HAP-1 (cell line): ENCODE measurements around the gene PARD6G.
A peak's percentile ranks its signal among the peaks of the same experiment; 100 is the strongest.
"Not testable (repeated sequence)": the region's sequence is repeated elsewhere in the genome, so short reads cannot be mapped to it uniquely, and the experiment has no call there.

Experiments
- DNase-seq, 2 experiments: peaks; one replicate each; pipeline ENCODE4 v3.0.0-alpha.2; 2016 to 2020; ENCODE audit warnings: low spot score in 2 of 2
- H3K27me3 ChIP-seq: fragments of 250-450 bp; sonication (Bioruptor Pico); 2 replicates; pipeline ENCODE4 v1.5.1; 2020; ENCODE audit warnings: low read depth, mild to moderate bottlenecking, moderate library complexity
- H3K36me3 ChIP-seq: fragments of 250-450 bp; sonication (Bioruptor Pico); replicated peaks from 2 replicates; pipeline ENCODE4 v1.5.1; 2020; ENCODE audit warnings: mild to moderate bottlenecking
- H3K4me1 ChIP-seq: fragments of 250-450 bp; sonication (Bioruptor Pico); 2 replicates; pipeline ENCODE4 v1.5.1; 2020; ENCODE audit warnings: mild to moderate bottlenecking
- H3K4me3 ChIP-seq: fragments of 250-450 bp; sonication (Bioruptor Pico); 2 replicates; pipeline ENCODE4 v1.5.1; 2020; ENCODE audit warnings: mild to moderate bottlenecking, moderate library complexity
- H3K9me3 ChIP-seq: fragments of 250-450 bp; sonication (Bioruptor Pico); 2 replicates; pipeline ENCODE4 v1.5.1; 2020; ENCODE audit warnings: mild to moderate bottlenecking, moderate library complexity
- in situ Hi-C: fragments of 300-500 bp; cut with MboI; formaldehyde crosslinking; loops from 3 replicates; pipeline ENCODE4 v1.14.3; 2020; ENCODE audit warnings: low sequenced_read_pairs, inconsistent platforms, mixed read lengths

The PARD6G gene

DNA sequence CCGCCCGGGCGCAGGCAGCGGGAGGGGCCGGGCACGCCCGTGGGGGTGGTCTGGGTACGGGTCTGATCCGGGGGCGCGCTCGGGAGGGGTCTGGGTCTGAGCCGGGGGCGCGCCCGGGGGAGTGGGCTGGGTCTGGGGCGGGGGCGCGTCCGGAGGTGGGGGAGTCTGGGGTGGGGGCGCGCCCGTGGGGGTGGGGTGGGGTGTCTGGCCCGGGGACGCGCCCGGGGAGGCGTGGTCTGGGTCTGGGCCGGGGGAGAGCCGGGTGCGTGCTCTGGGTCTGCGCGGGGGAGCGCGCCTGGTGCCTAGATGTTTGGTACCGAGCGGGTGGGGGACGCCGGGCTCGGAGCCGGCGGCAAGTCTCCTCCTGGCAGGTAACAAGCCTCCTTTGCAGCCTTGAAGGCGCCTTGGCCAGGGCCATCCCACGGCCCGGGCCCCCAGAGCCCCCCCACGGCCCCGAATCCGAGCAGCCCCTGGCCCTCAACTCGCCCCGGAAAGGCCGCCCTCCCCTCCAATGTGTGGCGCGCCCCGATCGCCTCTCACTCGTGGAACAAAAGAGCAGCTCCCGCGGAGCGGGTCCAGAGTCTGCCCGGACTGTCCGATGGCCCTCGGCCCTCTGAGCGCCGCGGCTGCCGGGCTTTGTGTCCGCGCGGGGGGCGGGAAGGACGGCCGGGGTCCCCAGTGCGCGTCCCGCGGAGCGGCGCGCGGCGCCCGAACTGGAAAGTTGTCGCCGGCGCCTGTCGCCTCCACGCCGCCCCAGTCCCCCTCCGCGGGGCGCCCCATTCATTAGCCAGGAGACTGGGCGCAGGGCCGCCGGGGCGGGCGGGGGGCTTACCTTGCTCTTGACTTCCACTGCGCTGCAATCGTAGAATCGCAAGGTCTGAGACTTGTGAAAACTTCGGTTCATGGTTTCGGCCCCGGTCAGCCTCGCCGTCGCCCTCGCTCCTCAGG is 595 bp downstream of the PARD6G start:
- no peaks in the 10 kb centered on the region for H3K9me3 ChIP-seq
- H3K4me1 ChIP-seq, result no peaks in the 10 kb centered on the region
- DNase-seq, result peak in 1 of 2 experiments; percentile 71
- no peaks in the 10 kb centered on the region for H3K27me3 ChIP-seq
- H3K36me3 ChIP-seq, result no peaks in the 10 kb centered on the region
- in situ Hi-C loops, result no loop called here
- peak overlapping the region; percentile 73 for H3K4me3 ChIP-seq

DNA sequence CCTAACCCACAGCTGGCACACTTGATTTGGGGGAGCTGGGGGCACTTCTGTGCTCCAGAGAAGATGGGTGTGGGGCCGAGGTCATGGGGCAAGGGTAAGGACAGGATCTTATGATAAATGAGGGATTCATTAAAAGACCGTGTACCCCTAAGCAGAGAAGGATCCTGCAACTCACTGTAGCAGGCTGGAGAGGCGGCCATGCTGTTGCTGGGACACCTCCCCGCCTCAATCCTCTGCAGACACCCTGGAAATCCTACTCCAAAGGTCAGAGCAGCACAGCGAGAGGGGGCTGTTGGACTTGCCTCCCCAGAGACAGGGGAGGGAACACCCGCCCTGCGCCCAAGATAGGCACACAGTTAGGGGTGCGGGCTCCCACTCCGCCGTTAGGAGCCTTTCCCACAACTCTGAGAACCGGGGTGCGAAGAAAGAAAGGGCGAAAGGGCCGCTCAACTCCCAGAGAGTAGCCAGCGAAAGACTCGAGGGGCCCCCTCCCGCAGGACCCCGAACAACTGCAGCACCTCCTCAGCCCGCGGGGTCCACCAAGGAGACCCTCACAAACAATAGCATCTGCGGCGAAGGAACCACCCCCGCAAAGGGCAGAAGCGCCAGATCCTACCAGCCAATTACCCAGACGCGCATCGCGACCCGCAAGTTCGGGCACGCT is 1.4 kb downstream of the PARD6G start:
- Histone ChIP-seq H3K4me3 (peak overlapping the region; percentile 73), H3K9me3 (no peaks in the 10 kb centered on the region), H3K4me1 (no peaks in the 10 kb centered on the region), H3K36me3 (no peaks in the 10 kb centered on the region), H3K27me3 (no peaks in the 10 kb centered on the region)
- in situ Hi-C loops, result no loop called here
- DNase-seq, result no peak

DNA sequence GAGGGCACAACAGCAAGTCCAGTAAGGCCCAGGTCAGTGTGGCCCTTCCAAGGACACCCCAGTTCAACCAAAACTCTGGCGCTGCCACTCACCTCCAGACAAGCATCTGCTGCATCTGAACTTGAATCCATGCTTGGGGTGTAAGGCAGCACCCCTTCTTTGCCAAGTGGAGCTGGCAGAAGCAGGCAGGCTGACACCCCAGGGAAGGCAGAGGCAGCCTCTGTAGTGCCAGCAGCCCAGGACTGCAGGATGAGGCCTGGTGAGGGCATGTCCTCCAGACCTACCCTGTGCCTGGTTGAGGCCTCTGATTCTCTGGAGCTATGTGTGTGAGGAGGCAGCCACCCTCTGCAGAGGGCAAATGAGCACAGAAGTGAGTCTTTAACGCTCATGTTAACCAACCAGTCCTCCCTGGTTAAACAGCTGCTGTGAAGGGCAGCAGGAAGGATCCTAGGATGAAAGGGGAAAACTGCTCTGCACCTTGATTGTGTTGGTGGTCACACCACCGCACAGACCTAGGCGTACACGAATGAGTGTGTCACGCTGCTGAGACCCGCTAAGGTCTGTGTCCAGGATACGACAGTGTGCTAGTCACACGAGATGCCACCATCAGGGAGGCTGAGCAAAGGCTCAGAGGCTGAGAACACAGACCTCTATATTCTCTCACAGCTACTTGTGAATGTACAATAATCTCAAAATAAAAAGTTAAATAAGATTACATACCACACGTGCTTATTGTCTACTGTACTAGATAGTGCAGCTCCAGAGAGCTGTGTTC is 2.2 kb downstream of the PARD6G start:
- in situ Hi-C loops, result no loop called here
- Histone ChIP-seq H3K36me3 (no peaks in the 10 kb centered on the region), H3K4me3 (no peak overlapping the region; the same call in 1 of the 2 replicates), H3K27me3 (no peaks in the 10 kb centered on the region), H3K4me1 (no peaks in the 10 kb centered on the region), H3K9me3 (no peaks in the 10 kb centered on the region)
- DNase-seq, result no peak

DNA sequence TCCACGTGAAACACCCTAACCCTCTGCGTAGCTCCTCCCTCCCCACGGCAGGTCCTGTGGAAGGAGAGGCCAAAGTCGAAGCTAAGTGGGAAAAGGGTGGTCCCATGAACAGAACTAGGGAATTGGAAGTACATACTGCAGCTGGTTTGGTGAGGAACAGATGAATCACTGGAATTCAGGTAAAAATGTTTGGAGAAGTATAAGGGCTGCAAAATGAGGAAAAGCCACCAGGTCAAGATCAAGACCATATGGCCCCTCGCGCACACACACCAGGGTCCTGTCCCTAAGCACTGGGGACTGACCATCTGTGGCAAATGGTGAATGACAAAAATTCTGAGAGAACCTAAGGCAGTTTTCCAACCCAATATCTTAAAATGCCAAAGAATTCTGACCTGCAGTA is 3.1 kb downstream of the PARD6G start:
- in situ Hi-C loops, result no loop called here
- Histone ChIP-seq H3K4me1 (no peaks in the 10 kb centered on the region), H3K36me3 (no peaks in the 10 kb centered on the region), H3K9me3 (no peaks in the 10 kb centered on the region), H3K27me3 (no peaks in the 10 kb centered on the region), H3K4me3 (no peak overlapping the region)
- no peak for DNase-seq

DNA sequence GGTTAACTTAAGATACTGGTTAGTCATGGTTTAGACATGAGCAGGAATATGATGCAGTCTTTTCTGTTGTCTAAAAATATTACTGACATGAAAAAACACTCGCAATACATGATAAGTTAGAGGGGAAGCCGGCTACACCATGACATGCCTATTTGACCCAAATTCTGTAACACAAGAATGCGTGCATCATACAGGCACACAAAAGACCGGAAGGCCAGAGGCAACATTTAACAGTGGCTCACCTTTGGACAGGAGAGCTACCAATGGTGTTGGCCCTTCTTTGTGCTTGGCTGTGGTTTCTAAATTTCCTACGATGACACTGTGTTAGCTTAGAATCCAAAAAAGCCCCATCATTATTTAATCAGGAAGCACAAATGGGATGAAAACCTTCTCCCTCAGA is 4.1 kb downstream of the PARD6G start:
- Histone ChIP-seq H3K9me3 (no peaks in the 10 kb centered on the region), H3K27me3 (no peaks in the 10 kb centered on the region), H3K4me1 (no peaks in the 10 kb centered on the region), H3K36me3 (no peaks in the 10 kb centered on the region), H3K4me3 (no peak overlapping the region)
- no peak for DNase-seq
- in situ Hi-C loops, result no loop called here

DNA sequence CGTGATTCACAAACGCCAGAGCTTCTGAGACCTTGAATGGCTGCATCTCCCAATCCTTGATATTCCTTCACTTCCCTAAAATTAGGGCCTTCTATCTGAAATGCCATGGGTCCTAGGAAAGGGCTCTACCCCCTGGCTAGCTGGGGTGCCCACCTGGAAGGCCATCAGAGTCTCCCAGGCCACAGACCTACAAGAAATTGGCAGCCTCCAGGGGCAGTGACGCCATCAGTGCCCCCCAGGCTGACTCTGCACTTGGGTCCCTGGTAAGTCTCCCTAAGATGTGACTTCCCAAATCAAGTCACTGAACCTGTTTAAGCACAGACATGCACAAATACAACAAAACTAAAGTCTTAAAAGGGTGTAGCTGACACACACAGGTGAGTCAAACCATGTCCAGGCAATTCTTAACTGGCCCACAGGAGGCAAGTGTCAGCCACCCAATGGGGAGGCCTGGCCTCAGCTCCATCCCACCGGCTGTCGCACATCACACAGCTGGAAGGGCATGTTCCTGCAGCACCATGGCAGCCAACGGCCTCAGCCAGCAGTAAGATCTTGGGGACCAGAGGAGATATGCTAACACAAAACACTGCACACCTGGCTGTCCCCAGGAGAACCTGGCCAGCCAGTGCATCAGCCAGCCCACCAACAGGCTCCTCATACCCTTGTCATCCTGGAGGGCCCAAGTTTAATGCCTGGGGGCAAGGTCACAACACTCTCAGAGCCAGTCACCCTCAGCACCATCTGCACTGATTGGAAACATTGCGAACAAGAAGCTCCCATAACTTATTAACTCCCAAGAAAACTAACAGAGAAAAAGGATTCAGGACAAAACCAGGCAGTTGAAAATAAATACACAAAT is 5.2 kb downstream of the PARD6G start:
- H3K4me1 ChIP-seq, result no peaks in the 10 kb centered on the region
- no peaks in the 10 kb centered on the region for H3K36me3 ChIP-seq
- no peak overlapping the region for H3K4me3 ChIP-seq
- H3K27me3 ChIP-seq, result no peaks in the 10 kb centered on the region
- in situ Hi-C loops, result no loop called here
- H3K9me3 ChIP-seq, result no peaks in the 10 kb centered on the region
- no peak for DNase-seq

DNA sequence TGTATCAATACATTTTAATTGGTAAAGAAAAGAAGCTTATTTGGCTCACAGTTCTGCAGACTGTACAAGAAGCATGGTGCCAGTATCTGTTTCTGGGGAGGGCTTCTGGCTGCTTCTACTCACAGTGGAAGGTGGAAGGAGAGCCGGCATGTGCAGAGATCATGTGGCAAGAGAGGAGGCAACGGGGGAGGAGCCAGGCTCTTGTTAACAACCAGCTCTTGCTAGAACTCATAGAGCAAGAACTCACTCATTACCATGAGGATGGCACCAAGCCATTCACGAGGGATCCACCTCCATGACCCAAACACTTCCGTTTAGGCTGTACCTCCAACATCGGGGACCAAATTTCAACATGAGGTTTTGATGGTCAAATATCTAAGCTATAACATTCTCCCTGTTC is 7.5 kb downstream of the PARD6G start:
- Histone ChIP-seq H3K4me3 (no peak overlapping the region), H3K27me3 (no peaks in the 10 kb centered on the region), H3K4me1 (no peaks in the 10 kb centered on the region), H3K36me3 (no peaks in the 10 kb centered on the region), H3K9me3 (no peaks in the 10 kb centered on the region)
- in situ Hi-C loops, result no loop called here
- no peak for DNase-seq

DNA sequence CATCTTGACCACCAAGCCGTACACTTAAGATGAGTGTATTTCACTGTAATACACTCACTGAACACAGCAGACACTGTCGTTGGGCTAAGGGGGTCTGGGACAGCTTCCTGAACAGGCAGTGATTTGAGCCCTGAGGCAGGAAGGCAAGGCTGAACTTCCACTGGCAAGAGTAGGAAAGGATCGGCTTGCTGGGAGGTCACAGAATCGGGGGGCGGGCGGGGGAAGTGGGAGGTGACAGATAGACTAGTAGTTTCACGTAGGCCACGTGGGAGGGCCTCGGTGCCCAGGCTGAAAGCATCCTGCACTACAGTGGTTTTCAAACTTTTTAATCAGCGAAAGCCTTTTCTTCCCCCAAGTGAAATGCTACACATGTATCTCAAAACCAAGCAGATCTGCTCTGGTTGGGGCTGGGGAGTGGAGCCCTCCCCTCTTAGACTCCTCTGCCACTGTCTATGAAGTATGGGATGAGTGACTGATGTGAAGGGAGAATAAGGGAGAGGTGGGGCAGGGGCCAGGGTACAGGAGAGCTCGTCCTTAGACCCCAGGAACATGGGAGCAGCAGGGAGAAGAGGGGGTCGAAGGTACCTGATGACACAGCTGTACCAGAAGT is 8.6 kb downstream of the PARD6G start:
- in situ Hi-C loops, result no loop called here
- no peaks in the 10 kb centered on the region for H3K9me3 ChIP-seq
- DNase-seq, result no peak
- no peak overlapping the region for H3K4me3 ChIP-seq
- no peaks in the 10 kb centered on the region for H3K27me3 ChIP-seq
- H3K4me1 ChIP-seq, result no peaks in the 10 kb centered on the region
- no peaks in the 10 kb centered on the region for H3K36me3 ChIP-seq

DNA sequence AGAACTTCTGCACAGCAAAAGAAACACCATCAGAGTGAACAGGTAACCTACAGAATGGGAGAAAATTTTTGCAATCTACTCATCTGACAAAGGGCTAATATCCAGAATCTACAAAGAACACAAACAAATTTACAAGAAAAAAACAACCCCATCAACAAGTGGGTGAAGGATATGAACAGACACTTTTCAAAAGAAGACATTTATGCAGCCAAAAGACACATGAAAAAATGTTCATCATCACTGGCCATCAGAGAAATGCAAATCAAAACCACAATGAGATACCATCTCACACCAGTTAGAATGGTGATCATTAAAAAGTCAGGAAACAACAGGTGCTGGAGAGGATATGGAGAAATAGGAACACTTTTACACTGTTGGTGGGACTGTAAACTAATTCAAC is 9.8 kb downstream of the PARD6G start:
- H3K4me3 ChIP-seq, in situ Hi-C loops, DNase-seq, H3K36me3 ChIP-seq, H3K4me1 ChIP-seq, H3K9me3 ChIP-seq, H3K27me3 ChIP-seq: not testable (repeated sequence)

DNA sequence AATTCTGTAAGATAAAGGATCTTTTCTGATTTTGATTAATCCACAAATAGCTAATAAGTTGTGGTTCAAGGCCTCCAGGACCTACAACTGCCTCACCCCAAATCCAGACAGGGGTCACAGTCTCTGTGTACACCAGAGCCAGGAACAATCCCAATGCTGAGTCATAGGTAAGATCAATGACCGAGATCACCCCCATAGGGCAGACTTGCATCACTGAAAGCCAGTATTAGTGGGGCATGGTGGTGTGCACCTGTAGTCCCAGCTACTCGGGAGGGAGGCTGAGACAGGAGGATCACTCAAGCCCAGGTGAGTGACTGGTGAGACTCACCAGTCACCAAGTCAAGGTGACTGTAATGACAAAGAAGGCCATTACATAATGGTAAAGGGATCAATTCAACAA is 12.9 kb downstream of the PARD6G start:
- H3K27me3 ChIP-seq, result no peaks in the 10 kb centered on the region
- H3K36me3 ChIP-seq, result no peaks in the 10 kb centered on the region
- H3K9me3 ChIP-seq, result no peaks in the 10 kb centered on the region
- H3K4me1 ChIP-seq, result no peaks in the 10 kb centered on the region
- no peak overlapping the region for H3K4me3 ChIP-seq
- no peak for DNase-seq
- in situ Hi-C loops, result no loop called here

DNA sequence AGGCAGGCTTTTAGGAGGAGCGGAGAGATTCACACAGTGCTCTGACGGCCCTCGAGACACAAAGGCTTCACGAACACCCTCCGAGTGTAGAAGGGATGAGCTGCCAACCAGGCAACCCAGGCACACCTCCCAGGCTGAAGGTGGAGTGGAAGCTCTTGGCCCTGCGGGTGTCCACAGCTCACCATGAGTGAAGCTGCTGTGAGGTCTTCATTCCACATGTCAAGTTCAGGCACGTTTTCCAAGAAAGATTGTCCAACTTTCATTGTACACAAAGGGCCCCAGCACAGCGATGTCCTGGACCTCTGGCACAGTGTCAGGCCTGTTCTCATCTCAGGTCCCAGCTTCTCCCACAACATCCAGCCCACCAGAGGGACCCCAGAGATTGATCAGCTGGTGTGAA is 13.4 kb downstream of the PARD6G start:
- Histone ChIP-seq H3K4me1 (no peaks in the 10 kb centered on the region), H3K9me3 (no peaks in the 10 kb centered on the region), H3K27me3 (no peaks in the 10 kb centered on the region), H3K4me3 (no peak overlapping the region), H3K36me3 (no peaks in the 10 kb centered on the region)
- in situ Hi-C loops, result no loop called here
- DNase-seq, result no peak

DNA sequence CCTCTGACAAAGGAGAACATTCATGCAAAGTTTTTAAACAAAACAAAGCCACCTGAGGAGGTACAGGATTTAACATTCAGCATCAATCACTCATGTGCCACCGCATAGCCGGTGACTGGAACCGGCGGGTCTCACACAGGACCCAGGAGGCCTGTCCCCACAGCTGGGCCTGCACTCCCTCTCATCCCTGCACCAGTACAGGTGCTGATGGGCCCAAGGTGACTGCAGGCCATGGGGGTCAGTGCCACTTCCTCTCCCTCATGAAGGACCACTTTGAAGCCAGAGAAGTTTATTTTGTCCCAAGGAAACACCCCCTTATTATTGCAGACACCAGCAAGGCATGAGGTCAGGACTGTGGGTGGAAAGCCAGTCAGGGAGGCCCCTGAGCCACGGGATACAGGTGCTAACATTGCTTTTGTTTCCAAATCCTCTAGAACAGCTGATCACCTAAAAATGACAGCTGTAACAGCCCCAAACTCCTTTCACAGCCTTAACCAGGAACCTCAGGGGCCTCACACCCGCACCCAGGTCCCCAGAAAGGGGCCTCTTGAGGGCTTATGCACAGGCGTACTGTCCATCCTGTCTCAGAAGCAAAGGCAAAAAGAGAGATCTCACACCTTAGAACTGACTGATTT is 14.0 kb downstream of the PARD6G start:
- Histone ChIP-seq H3K9me3 (no peaks in the 10 kb centered on the region), H3K27me3 (no peaks in the 10 kb centered on the region), H3K4me1 (no peaks in the 10 kb centered on the region), H3K4me3 (no peak overlapping the region), H3K36me3 (no peaks in the 10 kb centered on the region)
- in situ Hi-C loops, result no loop called here
- no peak for DNase-seq
